GM03348 (cell line): ENCODE results near the gene UBASH3A.
"Not testable (repeated sequence)": the region's sequence is repeated elsewhere in the genome, so short reads cannot be mapped to it uniquely, and the experiment has no call there.

Experiments used
- DNase-seq: peaks from one replicate; pipeline ENCODE4 v3.0.0; 2012; ENCODE audit warnings: low spot score

Gene UBASH3A

GRCh38 chr21:42390193-42390592 is 13.5 kb upstream of the UBASH3A start:
- DNase-seq, result no peak

GRCh38 chr21:42390696-42391095 is 13.0 kb upstream of the UBASH3A start:
- DNase-seq, result no peak

DNA sequence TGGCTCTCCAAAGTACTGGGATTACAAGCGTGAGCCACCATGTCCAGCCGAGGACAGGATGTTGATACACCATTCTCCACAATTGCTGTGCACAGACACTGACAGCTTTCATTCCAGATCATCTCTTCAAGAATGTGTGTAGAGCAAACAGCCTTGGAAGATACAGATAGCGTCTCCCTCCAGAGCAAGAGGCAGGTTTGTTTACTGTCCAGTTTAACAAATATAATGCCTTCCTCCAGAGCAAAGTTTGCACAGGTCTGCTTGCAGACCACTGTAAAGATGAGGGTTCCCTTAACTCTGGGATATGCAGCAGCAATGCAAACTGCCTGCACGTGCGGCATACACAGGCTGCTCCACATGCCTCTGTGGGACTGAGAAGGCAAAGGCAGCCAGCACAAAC is 12.4 kb upstream of the UBASH3A start:
- DNase-seq, result no peak

- DNase-seq, result no peak
These were observed 10.8 kb upstream of the UBASH3A start for GRCh38 chr21:42392731-42393442.

DNA sequence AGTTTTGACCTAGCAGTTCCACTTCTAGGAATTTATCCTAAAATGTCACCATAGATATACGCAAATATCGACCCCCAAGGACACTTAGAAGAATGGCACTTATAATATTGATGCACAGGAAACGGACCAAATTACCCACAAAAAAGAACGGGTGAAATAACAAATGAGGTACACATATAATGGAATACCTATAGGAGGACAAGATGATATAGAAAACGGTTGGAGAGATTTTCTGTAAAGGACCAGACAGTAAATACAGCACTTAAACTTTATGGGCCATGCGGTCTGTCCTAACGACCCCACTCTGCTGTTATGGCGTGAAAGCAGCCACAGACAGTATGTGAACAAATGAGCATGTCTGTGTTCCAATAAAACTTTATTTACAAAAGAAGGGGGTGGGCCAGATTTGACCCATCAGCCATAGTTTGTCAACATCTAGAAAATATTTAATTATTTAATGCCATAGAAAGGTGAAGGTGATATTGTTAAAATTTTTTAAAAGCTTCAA is 10.2 kb upstream of the UBASH3A start:
- no peak for DNase-seq

DNA sequence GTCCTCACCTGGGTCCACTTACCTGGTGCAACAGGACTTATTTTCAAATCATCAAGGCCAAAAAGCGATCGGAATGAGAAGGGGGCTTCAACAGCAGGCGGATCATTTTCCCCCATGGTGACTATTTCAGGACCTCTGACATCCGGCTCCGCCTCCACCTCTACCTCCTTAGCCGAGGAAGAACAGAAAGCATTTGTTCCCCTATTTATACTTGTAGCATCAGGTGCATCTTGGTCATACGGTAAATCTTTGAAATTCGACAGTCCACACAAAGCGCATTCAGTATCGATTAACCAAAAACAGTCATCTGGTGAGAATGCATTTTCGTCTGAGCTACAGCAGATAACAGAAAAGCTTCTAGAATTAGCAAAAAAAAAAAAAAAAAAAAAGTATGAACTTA is 8.4 kb upstream of the UBASH3A start:
- DNase-seq, result no peak

GRCh38 chr21:42395905-42396651 is 7.6 kb upstream of the UBASH3A start, which contains the start of gene TMPRSS3:
Gene TMPRSS3 (minus strand): TSS chr21:42396052. CDS start chr21:42395417, 635 bp downstream.
- DNase-seq, result no peak

- DNase-seq, result no peak
These were observed 6.6 kb upstream of the UBASH3A start for GRCh38 chr21:42396799-42397745.

- DNase-seq, result no peak
These were observed 5.8 kb upstream of the UBASH3A start for GRCh38 chr21:42397746-42398394.

DNA sequence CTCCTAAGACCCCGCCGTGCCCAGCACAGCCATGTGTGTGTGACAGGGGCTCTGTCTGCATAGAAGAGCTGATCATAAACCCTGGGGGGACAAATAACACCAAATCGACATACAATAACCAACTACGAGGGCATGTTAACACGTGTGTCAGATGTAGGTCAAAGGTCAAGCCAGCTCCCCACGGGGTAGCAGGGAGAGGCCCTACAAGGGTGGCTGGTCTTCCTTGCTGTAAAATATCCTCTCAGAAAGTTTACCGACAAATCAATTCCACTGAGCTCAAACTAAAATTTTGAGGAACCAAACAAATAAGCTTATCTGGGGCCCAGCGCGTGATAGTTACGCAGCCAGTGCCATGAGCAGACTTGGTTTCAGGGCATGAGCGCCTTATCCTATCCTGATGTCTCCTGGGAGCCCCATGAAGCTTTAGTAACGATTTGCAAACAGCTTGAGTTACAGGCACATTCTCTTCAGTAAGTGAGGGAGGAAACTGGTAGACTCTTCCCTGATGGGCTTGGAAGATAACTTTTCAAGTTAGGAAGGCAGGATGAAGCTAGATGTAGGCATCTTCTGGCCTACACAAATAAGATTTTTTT is 5.2 kb upstream of the UBASH3A start:
- DNase-seq, result no peak

DNA sequence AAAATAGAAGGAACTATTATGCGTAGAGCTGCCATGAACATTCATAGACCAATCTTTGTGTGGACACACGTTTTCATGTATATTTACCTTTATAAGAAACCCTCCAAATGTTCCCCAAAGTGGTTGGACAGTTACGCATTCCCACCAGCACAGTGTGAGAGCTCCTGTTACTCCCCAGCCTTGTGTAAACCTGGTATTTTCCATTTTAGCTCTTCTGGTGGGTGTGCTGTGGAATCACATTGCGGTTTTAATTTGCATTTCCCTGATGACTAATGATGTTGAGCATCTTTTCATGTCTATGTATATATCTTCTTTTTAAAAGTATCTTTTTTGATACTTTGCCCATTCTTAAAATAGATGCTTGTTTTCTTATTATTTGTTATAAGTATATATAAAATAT is 3.2 kb upstream of the UBASH3A start:
- no peak for DNase-seq

DNA sequence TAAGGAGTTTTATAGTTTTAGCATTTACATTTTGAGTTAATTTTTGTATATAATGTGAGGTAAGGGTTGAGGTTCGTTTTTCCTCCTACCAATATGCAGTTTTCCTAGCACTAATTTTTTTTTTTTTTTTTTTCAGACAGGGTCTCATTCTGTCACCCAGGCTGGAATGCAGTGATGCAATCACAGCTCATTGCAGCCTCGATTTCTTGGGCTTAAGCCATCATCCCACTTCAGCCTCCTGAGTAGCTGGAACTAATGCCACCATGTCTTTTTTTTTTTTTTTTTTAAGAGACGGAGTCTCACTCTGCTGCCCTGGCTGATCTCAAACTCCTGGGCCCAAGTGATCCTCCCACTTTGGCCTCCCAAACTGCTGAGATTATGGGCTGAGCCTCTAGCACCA is 2.5 kb upstream of the UBASH3A start:
- DNase-seq, result no peak

DNA sequence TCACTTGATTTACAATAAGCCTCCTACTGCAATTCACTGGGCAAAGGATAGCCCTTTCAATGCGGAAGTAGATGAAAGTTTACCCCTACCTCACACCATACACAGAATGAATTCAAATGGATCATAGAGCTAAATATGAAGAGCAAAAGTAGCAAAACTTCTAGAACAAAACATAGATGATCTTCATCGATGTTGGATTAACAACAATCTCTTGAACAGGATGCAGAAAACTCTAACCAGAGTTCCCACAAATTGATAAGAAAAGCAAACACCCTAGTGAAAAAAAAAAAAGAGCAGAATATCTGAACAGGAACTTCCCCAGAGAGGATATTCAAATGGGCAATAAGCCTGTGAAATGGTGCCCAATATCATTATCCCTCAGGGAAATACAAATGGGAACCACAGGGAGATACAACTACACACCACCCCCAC is 1.9 kb upstream of the UBASH3A start:
- no peak for DNase-seq

GRCh38 chr21:42404539-42404938 is 837 bp downstream of the UBASH3A start:
- no peak for DNase-seq

DNA sequence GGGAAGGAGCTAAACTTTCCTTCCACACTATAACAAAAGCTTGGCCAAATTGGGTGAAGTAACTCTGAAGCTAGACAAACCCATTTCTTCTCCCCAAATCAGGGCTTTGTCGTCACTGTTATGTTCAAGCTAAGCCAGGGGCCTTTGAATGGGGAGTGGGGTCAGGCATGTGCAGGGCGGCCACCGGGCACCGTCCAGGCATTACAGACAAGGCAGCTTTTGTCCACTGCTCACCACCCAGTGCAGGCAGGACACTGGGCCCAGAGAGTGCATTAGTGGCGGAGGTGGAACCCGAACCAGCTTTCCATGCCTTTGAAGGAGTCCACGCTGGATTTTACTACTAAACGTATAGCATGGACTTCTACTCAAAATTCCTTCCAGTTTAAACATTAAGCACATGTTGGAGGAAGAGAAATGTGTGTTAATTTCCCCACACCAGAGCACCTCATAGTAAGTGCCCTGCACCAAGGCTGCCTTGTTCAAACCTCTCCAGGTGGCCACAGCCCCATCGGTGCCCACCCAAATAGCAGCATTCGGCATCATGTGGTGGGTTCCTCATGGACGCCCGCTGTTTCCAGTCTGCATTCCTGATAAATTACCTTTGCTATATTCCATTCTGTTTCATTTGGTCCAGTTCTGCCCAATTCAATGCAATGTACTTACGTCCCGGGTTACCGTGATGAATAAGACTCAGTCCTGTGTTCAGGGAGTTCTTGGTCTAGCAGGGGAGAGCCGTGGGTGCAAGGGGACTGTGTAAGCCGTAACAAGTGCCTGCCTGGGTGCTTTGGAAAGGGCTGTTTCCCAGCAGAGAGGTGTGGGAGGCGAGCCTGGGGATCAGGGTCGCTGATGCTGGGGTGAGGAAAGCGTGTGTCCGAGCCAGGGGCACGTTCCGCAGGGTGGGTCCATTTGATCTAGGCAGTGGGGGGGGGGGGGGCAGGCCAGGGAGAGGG is 1.6 kb downstream of the UBASH3A start:
- no peak for DNase-seq

DNA sequence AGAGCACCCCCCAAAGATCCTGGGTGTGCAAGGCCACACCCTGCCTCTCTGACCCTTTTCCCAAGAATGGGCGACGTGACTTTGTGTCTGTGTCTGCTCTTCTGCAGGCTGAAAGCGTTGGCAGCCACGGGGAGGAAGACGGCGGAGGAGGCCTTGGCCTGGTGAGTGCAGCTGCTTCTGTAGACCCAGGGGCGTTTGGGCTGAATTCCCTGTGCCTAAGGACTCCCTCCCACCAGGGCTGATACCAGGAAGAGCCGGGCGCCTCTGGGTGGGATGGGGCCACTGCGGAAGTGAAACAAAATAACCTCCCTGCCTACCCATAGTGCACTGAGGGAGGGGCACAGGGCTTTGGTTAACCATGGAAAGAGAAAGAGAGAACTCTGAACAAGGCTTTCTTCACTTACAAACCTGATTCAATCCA is 2.5 kb downstream of the UBASH3A start:
- DNase-seq, result no peak

DNA sequence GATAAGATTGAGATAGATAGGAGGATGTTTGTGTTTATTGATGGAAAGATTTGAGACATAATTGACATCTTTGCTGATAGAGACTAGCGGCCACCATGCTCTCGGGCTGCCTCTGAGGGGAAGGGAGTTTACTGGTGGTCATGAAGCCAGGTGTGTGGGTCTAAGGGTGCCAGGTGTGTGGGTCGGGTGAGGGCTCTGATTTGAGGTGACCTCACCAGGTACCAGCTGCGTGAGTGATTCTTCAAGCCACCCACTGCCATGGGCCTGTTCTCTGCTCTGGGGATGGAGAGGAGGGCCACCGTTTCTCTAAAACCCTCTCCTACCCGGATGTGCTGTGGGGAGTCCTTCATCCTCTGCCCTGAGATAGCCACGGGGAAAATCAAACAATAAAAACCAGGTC is 3.2 kb downstream of the UBASH3A start:
- DNase-seq, result no peak

DNA sequence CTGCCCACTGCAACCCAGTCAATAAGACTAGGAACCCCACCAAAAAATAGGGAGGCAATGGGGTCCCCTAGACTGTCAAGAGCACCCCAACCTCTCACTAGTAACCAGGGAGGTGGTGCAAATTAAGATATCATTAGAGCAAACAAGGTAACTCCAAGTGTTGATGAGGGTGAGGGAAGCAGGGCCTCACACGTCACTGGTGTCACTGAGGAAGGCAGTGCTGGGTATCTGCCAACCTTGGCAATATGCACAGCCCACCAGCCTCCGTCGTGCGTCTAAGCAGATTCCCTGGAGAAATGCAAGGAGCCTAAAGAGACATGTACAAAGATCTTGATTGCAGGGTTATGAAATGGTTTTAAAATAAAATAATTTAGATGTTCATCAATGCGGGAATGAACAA is 3.8 kb downstream of the UBASH3A start:
- no peak for DNase-seq

GRCh38 chr21:42408718-42409117 is 5.0 kb downstream of the UBASH3A start:
- DNase-seq, result not testable (repeated sequence)

DNA sequence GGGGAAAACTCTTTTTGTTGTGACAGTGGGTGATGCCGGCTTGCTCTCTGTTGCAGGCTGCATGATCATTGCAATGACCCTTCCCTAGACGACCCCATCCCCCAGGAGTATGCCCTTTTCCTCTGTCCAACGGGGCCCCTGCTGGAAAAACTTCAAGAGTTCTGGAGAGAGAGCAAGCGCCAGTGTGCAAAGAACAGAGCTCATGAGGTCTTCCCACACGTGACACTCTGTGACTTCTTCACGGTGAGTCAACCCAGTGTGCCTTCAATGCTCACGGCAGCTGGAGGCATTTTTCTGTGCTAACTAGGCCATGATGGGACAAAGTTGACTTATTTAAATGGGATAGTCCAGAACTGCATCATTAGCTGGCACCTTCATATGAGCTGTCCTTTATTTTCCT is 5.7 kb downstream of the UBASH3A start:
- no peak for DNase-seq
